ENCODE results near the gene APIP.
A peak's percentile ranks its signal among the peaks of the same experiment; 100 is the strongest.
"Not testable (repeated sequence)": the region's sequence is repeated elsewhere in the genome, so short reads cannot be mapped to it uniquely, and the experiment has no call there.

Gene APIP

DNA sequence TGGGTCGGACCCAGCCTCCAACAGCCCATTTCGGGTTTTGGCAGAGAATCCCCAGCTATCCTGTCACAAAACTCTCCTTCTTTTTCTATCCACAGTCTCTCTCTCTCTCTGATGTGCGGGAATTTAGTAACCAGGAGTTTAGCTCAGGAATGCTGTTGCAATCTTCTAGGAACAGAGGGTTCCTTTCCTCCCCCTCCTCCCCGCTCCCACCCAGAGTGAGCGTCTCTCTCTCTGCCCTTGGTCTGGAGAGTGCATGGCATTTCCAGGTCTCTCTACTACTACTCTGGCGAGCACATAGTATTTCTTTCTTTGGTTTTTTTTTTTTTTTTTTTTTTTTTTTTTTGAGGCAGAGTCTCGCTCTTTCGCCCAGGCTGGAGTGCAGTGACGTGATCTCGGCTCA is 17.7 kb downstream of the APIP start:
- in situ Hi-C loops (cut with HindIII; ENCODE audit: low pct_ligation_motif_present, low sequenced_read_pairs): no loop called here
- Histone ChIP-seq H3K4me3 (ENCODE audit: low read depth, low read length) (no peak overlapping the region), H3K27me3 (replicated peaks) (no peaks in the 10 kb centered on the region), H3K27ac (no peak overlapping the region), H3K36me3 (replicated peaks) (no peaks in the 10 kb centered on the region)
- TF ChIP-seq, protein P1, sequence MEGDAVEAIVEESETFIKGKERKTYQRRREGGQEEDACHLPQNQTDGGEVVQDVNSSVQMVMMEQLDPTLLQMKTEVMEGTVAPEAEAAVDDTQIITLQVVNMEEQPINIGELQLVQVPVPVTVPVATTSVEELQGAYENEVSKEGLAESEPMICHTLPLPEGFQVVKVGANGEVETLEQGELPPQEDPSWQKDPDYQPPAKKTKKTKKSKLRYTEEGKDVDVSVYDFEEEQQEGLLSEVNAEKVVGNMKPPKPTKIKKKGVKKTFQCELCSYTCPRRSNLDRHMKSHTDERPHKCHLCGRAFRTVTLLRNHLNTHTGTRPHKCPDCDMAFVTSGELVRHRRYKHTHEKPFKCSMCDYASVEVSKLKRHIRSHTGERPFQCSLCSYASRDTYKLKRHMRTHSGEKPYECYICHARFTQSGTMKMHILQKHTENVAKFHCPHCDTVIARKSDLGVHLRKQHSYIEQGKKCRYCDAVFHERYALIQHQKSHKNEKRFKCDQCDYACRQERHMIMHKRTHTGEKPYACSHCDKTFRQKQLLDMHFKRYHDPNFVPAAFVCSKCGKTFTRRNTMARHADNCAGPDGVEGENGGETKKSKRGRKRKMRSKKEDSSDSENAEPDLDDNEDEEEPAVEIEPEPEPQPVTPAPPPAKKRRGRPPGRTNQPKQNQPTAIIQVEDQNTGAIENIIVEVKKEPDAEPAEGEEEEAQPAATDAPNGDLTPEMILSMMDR (IDR thresholded peaks at IDR 0.05; ENCODE audit: low read depth, low read length, missing control alignments): no peak
- DNase-seq: no peak

DNA sequence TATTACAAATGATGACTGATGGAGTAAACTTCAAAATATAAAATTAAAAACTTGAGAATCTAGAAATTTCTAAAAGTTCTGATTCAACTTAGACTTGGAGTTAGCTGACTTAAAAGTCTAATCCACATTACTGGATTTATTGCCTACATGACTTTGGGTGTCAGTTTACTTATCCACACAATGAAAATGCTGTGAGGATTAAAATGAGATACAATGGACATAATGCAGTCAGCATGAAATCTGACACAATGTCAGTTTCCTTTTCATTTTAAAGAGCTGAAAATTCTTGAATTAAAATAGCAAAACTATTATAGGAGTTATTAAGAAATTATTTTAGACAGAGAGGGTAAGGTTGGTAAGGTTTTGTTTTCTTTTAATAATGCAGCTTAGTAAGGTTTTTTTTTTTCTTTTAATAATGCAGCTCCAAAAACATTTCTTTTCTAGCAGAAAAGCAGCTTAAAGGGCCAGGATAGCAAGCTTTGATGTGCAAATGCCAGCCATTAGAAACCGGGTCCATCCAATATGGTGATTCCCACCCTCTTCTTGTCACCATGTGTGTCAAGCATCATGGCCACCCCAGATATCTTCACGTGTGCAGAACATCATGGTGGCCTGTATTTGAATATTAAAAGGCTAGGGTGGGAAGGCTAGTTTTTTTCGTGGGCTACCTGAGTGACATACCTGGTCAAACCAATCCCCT is 18.9 kb downstream of the APIP start:
- H3K4me3 ChIP-seq (ENCODE audit: low read depth, low read length): no peak overlapping the region
- H3K27ac ChIP-seq: no peak overlapping the region
- in situ Hi-C loops (cut with HindIII; ENCODE audit: low pct_ligation_motif_present, low sequenced_read_pairs): no loop called here
- TF ChIP-seq, protein P1 (IDR thresholded peaks at IDR 0.05; ENCODE audit: low read depth, low read length, missing control alignments): no peak
- H3K36me3 ChIP-seq (replicated peaks): no peaks in the 10 kb centered on the region
- DNase-seq: no peak
- no peaks in the 10 kb centered on the region for H3K27me3 ChIP-seq (replicated peaks)

DNA sequence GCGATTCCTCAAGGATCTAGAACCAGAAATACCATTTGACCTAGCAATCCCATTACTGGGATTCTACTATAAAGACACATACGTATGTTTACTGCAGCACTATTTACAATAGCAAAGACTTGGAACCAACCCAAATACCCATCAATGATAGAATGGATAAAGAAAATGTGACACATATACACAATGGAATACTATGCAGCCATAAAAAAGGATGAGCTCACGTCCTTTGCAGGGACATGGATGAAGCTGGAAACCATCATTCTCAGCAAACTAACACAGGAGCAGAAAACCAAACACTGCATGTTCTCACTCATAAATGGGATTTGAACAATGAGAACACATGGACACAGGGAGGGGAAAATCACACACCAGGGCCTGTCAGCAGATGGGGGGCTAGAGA is 20.0 kb downstream of the APIP start:
- DNase-seq; H3K27me3 ChIP-seq (replicated peaks); H3K36me3 ChIP-seq (replicated peaks); H3K4me3 ChIP-seq (ENCODE audit: low read depth, low read length); in situ Hi-C loops (cut with HindIII; ENCODE audit: low pct_ligation_motif_present, low sequenced_read_pairs); H3K27ac ChIP-seq: not testable (repeated sequence)

GRCh38 chr11:34893416-34893815 is 22.8 kb downstream of the APIP start:
- Histone ChIP-seq H3K27me3 (replicated peaks) (no peaks in the 10 kb centered on the region), H3K4me3 (ENCODE audit: low read depth, low read length) (no peak overlapping the region), H3K27ac (no peak overlapping the region), H3K36me3 (replicated peaks) (no peaks in the 10 kb centered on the region)
- DNase-seq: no peak
- TF ChIP-seq, protein P1 (IDR thresholded peaks at IDR 0.05; ENCODE audit: low read depth, low read length, missing control alignments): no peak
- in situ Hi-C loops (cut with HindIII; ENCODE audit: low pct_ligation_motif_present, low sequenced_read_pairs): no loop called here

GRCh38 chr11:34891611-34892010 is 24.6 kb downstream of the APIP start:
- Histone ChIP-seq H3K27me3 (replicated peaks) (no peaks in the 10 kb centered on the region), H3K36me3 (replicated peaks) (no peaks in the 10 kb centered on the region), H3K27ac (no peak overlapping the region), H3K4me3 (ENCODE audit: low read depth, low read length) (no peak overlapping the region)
- in situ Hi-C loops (cut with HindIII; ENCODE audit: low pct_ligation_motif_present, low sequenced_read_pairs): no loop called here
- no peak for DNase-seq
- TF ChIP-seq, protein P1 (IDR thresholded peaks at IDR 0.05; ENCODE audit: low read depth, low read length, missing control alignments): no peak

- TF ChIP-seq, protein P1 (IDR thresholded peaks at IDR 0.05; ENCODE audit: low read depth, low read length, missing control alignments): peak; percentile 37
- in situ Hi-C loops (cut with HindIII; ENCODE audit: low pct_ligation_motif_present, low sequenced_read_pairs): no loop called here
- Histone ChIP-seq H3K27me3 (replicated peaks) (no peaks in the 10 kb centered on the region), H3K36me3 (replicated peaks) (no peaks in the 10 kb centered on the region), H3K4me3 (ENCODE audit: low read depth, low read length) (no peak overlapping the region), H3K27ac (no peak overlapping the region)
- peak; percentile 6 for DNase-seq
Measured at GRCh38 chr11:34890812-34891211, 25.4 kb downstream of the APIP start.
